ENCODE data around the gene HRAS.

- TF ChIP-seq EZH2phosphoT487 (IDR thresholded peaks at IDR 0.05; ENCODE audit: insufficient read depth, low read depth) (no peak), EZH2 (IDR thresholded peaks at IDR 0.05; ENCODE audit: insufficient read depth, poor library complexity, severe bottlenecking) (no peak)
These were observed 24.4 kb upstream of the HRAS start for GRCh38 chr11:559712-560304.

Data from GM23248 (cell line).